Fibroblast of lung (primary cell): Measurements from ENCODE around the gene PROSER2. TPM values are rescaled to one million over a fixed set of nuclear protein-coding genes. Genes with fewer than 3 reads are reported as not detected.

ENCODE experiments used
- DNase-seq, 2 donors: peaks; one replicate each; pipeline versions ENCODE4 v3.0.0 to v3.0.0-alpha.2; 2010; ENCODE audit warnings: low read depth in 2 of 2
- H2AFZ ChIP-seq: 2 replicates; pipeline ENCODE4 v1.5.1; 2012; ENCODE audit warnings: low read length, control low read depth, inconsistent platforms
- H3K27ac ChIP-seq: 2 replicates; pipeline ENCODE4 v1.5.1; 2011; ENCODE audit warnings: low read length, control low read depth; ENCODE audit not compliant: insufficient read depth
- H3K27me3 ChIP-seq: 2 replicates; pipeline ENCODE4 v1.5.1; 2011; ENCODE audit warnings: mild to moderate bottlenecking, low read length; ENCODE audit not compliant: control insufficient read depth, insufficient read depth
- H3K36me3 ChIP-seq: 2 replicates; pipeline ENCODE4 v1.5.1; 2011; ENCODE audit warnings: low read length; ENCODE audit not compliant: control insufficient read depth, insufficient read depth
- H3K4me1 ChIP-seq: 2 replicates; pipeline ENCODE4 v1.5.1; 2011; ENCODE audit warnings: low read length; ENCODE audit not compliant: control insufficient read depth, insufficient read depth; ENCODE audit errors: extremely low read depth
- H3K4me2 ChIP-seq: 2 replicates; pipeline ENCODE4 v1.5.1; 2011; ENCODE audit warnings: low read length, control low read depth; ENCODE audit not compliant: insufficient read depth; ENCODE audit errors: extremely low read depth
- H3K4me3 ChIP-seq, 4 experiments: fragments of 200-600 bp in 1 of 4; sonication (generic) in 1 of 4; replicated peaks in 1 of 4; 2 replicates each; pipeline ENCODE4 v1.5.1; 2011 to 2016; ENCODE audit warnings: low read length in 4 of 4, low read depth in 3 of 4, mild to moderate bottlenecking in 3 of 4, control low read depth in 2 of 4, inconsistent platforms in 1 of 4, mixed read lengths in 1 of 4; ENCODE audit not compliant: insufficient read depth in 1 of 4; ENCODE audit errors: control extremely low read depth in 1 of 4
- H3K79me2 ChIP-seq: 2 replicates; pipeline ENCODE4 v1.5.1; 2012; ENCODE audit warnings: mild to moderate bottlenecking, low read length, inconsistent platforms; ENCODE audit not compliant: control insufficient read depth, insufficient read depth
- H3K9ac ChIP-seq: 2 replicates; pipeline ENCODE4 v1.5.1; 2011; ENCODE audit warnings: mild to moderate bottlenecking, low read length, control low read depth; ENCODE audit not compliant: insufficient read depth
- H3K9me3 ChIP-seq: 2 replicates; pipeline ENCODE4 v1.5.1; 2012; ENCODE audit warnings: low read depth, low read length; ENCODE audit not compliant: control insufficient read depth, insufficient read depth
- H4K20me1 ChIP-seq: 2 replicates; pipeline ENCODE4 v1.5.1; 2011; ENCODE audit warnings: low read length; ENCODE audit not compliant: control insufficient read depth, insufficient read depth; ENCODE audit errors: extremely low read depth
- CTCF ChIP-seq, 2 donors: IDR thresholded peaks in 1 of 2; conservative IDR thresholded peaks in 1 of 2; 1 replicate in 1 of 2; 2 replicates in 1 of 2; pipeline ENCODE4 v1.5.1; 2011 to 2012; ENCODE audit warnings: low read length in 2 of 2, control low read depth in 1 of 2, inconsistent platforms in 1 of 2, low read depth in 1 of 2, mild to moderate bottlenecking in 1 of 2
- EZH2 ChIP-seq: IDR thresholded peaks from 2 replicates; pipeline ENCODE4 v1.5.1; 2012; ENCODE audit warnings: low read length, control low read depth, mild to moderate bottlenecking; ENCODE audit errors: missing control alignments
- polyA plus RNA-seq, 2 donors: library from polyadenylated mRNA; depleted of rRNA in 1 of 2; stranded (reverse) in 1 of 2; unstranded in 1 of 2; fragments of >200 nt; gene quantifications; 2 replicates each; pipeline ENCODE4 v1.2.1, GENCODE V29; 2011 to 2012; ENCODE audit warnings: missing spikeins in 1 of 2
- total RNA-seq: library from RNA; depleted of rRNA; stranded (reverse); fragments of >200 nt; gene quantifications from 2 replicates; pipeline ENCODE4 v1.2.1, GENCODE V29; 2014

Gene PROSER2
- total and polyA plus RNA-seq, 2 donors (not counting 1 experiment from before 2014, with no cell fraction given), result 1.2 to 2.6 TPM

GRCh38 chr10:11910102-11910501 is 86.9 kb downstream of the PROSER2 start:
- Histone ChIP-seq H3K4me3 (no peak overlapping the region), H3K9me3 (no peaks in the 10 kb centered on the region), H3K27ac (no peak overlapping the region), H3K4me1 (no peaks in the 10 kb centered on the region), H4K20me1 (no peaks in the 10 kb centered on the region), H3K9ac (no peak overlapping the region), H2AFZ (no peak overlapping the region), H3K79me2 (no peaks in the 10 kb centered on the region), H3K36me3 (no peaks in the 10 kb centered on the region), H3K4me2 (no peak overlapping the region), H3K27me3 (peaks cover 3% of the 10 kb centered on the region)
- TF ChIP-seq EZH2 (no peak), CTCF (conservative IDR thresholded peaks at IDR 0.05 in 1 of 2, IDR thresholded peaks at IDR 0.05 in 1 of 2; ENCODE audit: low read depth in 1 of 2, low read length in 2 of 2) (no peak)
- DNase-seq, result no peak

- peak in 1 of 2 donors; percentile 18 for DNase-seq
- H2AFZ ChIP-seq, result no peak overlapping the region
These were observed 90.0 kb downstream of the PROSER2 start for GRCh38 chr10:11913079-11913641.

GRCh38 chr10:11918384-11918783 is 95.2 kb downstream of the PROSER2 start:
- no peaks in the 10 kb centered on the region for H4K20me1 ChIP-seq
- H3K4me3 ChIP-seq, result no peak overlapping the region
- no peaks in the 10 kb centered on the region for H3K27me3 ChIP-seq
- H3K9ac ChIP-seq, result no peak overlapping the region
- peaks cover 3% of the 10 kb centered on the region for H3K36me3 ChIP-seq
- H3K4me1 ChIP-seq, result peaks cover 2% of the 10 kb centered on the region
- H3K27ac ChIP-seq, result no peak overlapping the region
- H3K9me3 ChIP-seq, result no peaks in the 10 kb centered on the region
- H3K79me2 ChIP-seq, result no peaks in the 10 kb centered on the region
- TF ChIP-seq CTCF (conservative IDR thresholded peaks at IDR 0.05 in 1 of 2, IDR thresholded peaks at IDR 0.05 in 1 of 2; ENCODE audit: low read depth in 1 of 2, low read length in 2 of 2) (no peak), EZH2 (no peak)
- H3K4me2 ChIP-seq, result no peak overlapping the region
- no peak for DNase-seq
- H2AFZ ChIP-seq, result no peak overlapping the region

More at GRCh38 chr10:11913079-11913641, 90.0 kb downstream of the PROSER2 start:
- Histone ChIP-seq H3K79me2 (no peaks in the 10 kb centered on the region), H3K4me2 (no peak overlapping the region), H3K9me3 (no peaks in the 10 kb centered on the region), H3K36me3 (no peaks in the 10 kb centered on the region), H3K27me3 (peaks cover 3% of the 10 kb centered on the region), H4K20me1 (no peaks in the 10 kb centered on the region), H3K4me1 (no peaks in the 10 kb centered on the region), H3K27ac (no peak overlapping the region), H3K9ac (no peak overlapping the region), H3K4me3 (no peak overlapping the region)
- TF ChIP-seq EZH2, result no peak
- TF ChIP-seq CTCF (conservative IDR thresholded peaks at IDR 0.05 in 1 of 2, IDR thresholded peaks at IDR 0.05 in 1 of 2; ENCODE audit: low read depth in 1 of 2, low read length in 2 of 2), result no peak
